ENCODE results near the gene CEP350. TPM values are rescaled to one million over a fixed set of nuclear protein-coding genes. Genes with fewer than 3 reads are reported as not detected.

CEP350 gene
- total and polyA plus RNA-seq, 10 of the 15 experiments (the other 5 are each of a cell fraction or from before 2014, with no cell fraction given) = 5.2 to 46.0 (median 23.1) TPM

GRCh38 chr1:180117764-180118116, 163.1 kb downstream of the CEP350 start:
- WGBS (ENCODE audit: insufficient coverage, insufficient replicate concordance, low lambda C conversion rate, missing lambda C conversion rate) = 100% methylated on average over 2 of the region's 2 CpGs
- H3K4me3 ChIP-seq = no peak overlapping the region
- CTCF ChIA-PET = no interaction called here

GRCh38 chr1:180119837-180120236, 165.2 kb downstream of the CEP350 start:
- no peaks in the 10 kb centered on the region for H4K20me1 ChIP-seq (ENCODE audit: control insufficient read depth, insufficient read depth)
- RAD21 ChIA-PET (ENCODE audit: unreplicated experiment) = interaction anchor here (1.4 kb wide), 1 partner anchor 252 kb away, joined by 4 read pairs; no protein-coding TSS in a partner anchor
- H3K9ac ChIP-seq (ENCODE audit: control insufficient read depth, insufficient read depth, low read length) = no peak overlapping the region
- CTCF ChIA-PET = interaction anchor here (1.3 kb wide), 1 partner anchor 59 kb away, joined by 5 read pairs; no protein-coding TSS in a partner anchor
- H3K4me3 ChIP-seq = no peak overlapping the region
- no peak overlapping the region for H2AFZ ChIP-seq (ENCODE audit: control insufficient read depth, low read depth, low read length)
- in situ Hi-C loops (cut with MboI) (no loop called here), intact Hi-C loops (cut with micrococcal nuclease; ENCODE audit: unreplicated experiment) (no loop called here)
- ATAC-seq (no peak), DNase-seq (ENCODE audit: low read depth, low spot score) (no peak), FAIRE-seq (no peak)
- no peak overlapping the region for H3K4me2 ChIP-seq (ENCODE audit: control insufficient read depth, insufficient read depth)
- H3K27me3 ChIP-seq (replicated peaks in 1 of 2; ENCODE audit: control insufficient read depth in 2 of 2, insufficient read depth in 2 of 2, low read length in 1 of 2) = no peaks in the 10 kb centered on the region
- no peaks in the 10 kb centered on the region for H3K9me3 ChIP-seq (replicated peaks; ENCODE audit: control insufficient read depth, insufficient read depth, low read length)
- 50% methylated on average over 2 of the region's 2 CpGs for WGBS (ENCODE audit: insufficient coverage, insufficient replicate concordance, low lambda C conversion rate, missing lambda C conversion rate)
- SMC1A ChIA-PET (ENCODE audit: uncharacterized antibody, unreplicated experiment) = interaction anchor here (1.1 kb wide), 1 partner anchor 60 kb away, joined by 4 read pairs; no protein-coding TSS in a partner anchor
- no peaks in the 10 kb centered on the region for H3K79me2 ChIP-seq (ENCODE audit: control insufficient read depth, insufficient read depth, low read length)
- H3K36me3 ChIP-seq (ENCODE audit: control insufficient read depth in 2 of 2, insufficient read depth in 2 of 2, low read length in 1 of 2) = no peaks in the 10 kb centered on the region
- POLR2A ChIA-PET = no interaction called here
- no peak overlapping the region for H3K27ac ChIP-seq (ENCODE audit: control insufficient read depth, insufficient read depth)
- H3K4me1 ChIP-seq (ENCODE audit: control insufficient read depth, insufficient read depth, low read length) = no peaks in the 10 kb centered on the region
- BruUV-seq (replicated peaks) = no TSS peak
- no peak for TF ChIP-seq USF2 (IDR thresholded peaks at IDR 0.05; ENCODE audit: borderline replicate concordance, low read depth, low read length)
- no peak for TF ChIP-seq EGR1 (IDR thresholded peaks at IDR 0.05; ENCODE audit: borderline replicate concordance in 1 of 2, low read depth in 2 of 2, low read length in 2 of 2)
- TF ChIP-seq REST (IDR thresholded peaks at IDR 0.05; ENCODE audit: low read depth, low read length) = no peak
- TF ChIP-seq ESRRA (IDR thresholded peaks at IDR 0.05; ENCODE audit: low read length) = no peak
- no peak for TF ChIP-seq CUX1 (IDR thresholded peaks at IDR 0.05; ENCODE audit: insufficient replicate concordance, low read depth, low read length)
- no peak for TF ChIP-seq KLF5 (IDR thresholded peaks at IDR 0.05; ENCODE audit: partially characterized antibody)

More at GRCh38 chr1:180117764-180118116, 163.1 kb downstream of the CEP350 start:
- ATAC-seq = no peak
- intact Hi-C loops (cut with micrococcal nuclease; ENCODE audit: unreplicated experiment) = no loop called here
- ChIA-PET RAD21 (ENCODE audit: unreplicated experiment) (no interaction called here), SMC1A (ENCODE audit: uncharacterized antibody, unreplicated experiment) (no interaction called here), POLR2A (interaction anchor here (0.7 kb wide), 1 partner anchor 241 kb away, joined by 3 read pairs; no protein-coding TSS in a partner anchor)
- H3K9ac ChIP-seq (ENCODE audit: control insufficient read depth, insufficient read depth, low read length) = no peak overlapping the region
- H3K4me2 ChIP-seq (ENCODE audit: control insufficient read depth, insufficient read depth) = no peak overlapping the region
- no peaks in the 10 kb centered on the region for H3K9me3 ChIP-seq (replicated peaks; ENCODE audit: control insufficient read depth, insufficient read depth, low read length)
- DNase-seq (ENCODE audit: low read depth, low spot score) = no peak
- no TSS peak for BruUV-seq (replicated peaks)
- TF ChIP-seq PML (IDR thresholded peaks at IDR 0.05; ENCODE audit: low read length) = no peak
- TF ChIP-seq BACH1 (IDR thresholded peaks at IDR 0.05; ENCODE audit: borderline replicate concordance) = no peak
- FAIRE-seq = no peak
- H3K36me3 ChIP-seq (ENCODE audit: control insufficient read depth in 2 of 2, insufficient read depth in 2 of 2, low read length in 1 of 2) = peaks cover 0 to 4% of the 10 kb centered on the region in 2 experiments; a peak in 1 of 4 replicates
- H3K27me3 ChIP-seq (replicated peaks in 1 of 2; ENCODE audit: control insufficient read depth in 2 of 2, insufficient read depth in 2 of 2, low read length in 1 of 2) = no peaks in the 10 kb centered on the region
- no peak overlapping the region for H3K27ac ChIP-seq (ENCODE audit: control insufficient read depth, insufficient read depth)
- H3K79me2 ChIP-seq (ENCODE audit: control insufficient read depth, insufficient read depth, low read length) = no peaks in the 10 kb centered on the region
- in situ Hi-C loops (cut with MboI) = no loop called here
- H4K20me1 ChIP-seq (ENCODE audit: control insufficient read depth, insufficient read depth) = no peaks in the 10 kb centered on the region
- H3K4me1 ChIP-seq (ENCODE audit: control insufficient read depth, insufficient read depth, low read length) = no peaks in the 10 kb centered on the region
- H2AFZ ChIP-seq (ENCODE audit: control insufficient read depth, low read depth, low read length) = no peak overlapping the region

All from GM12878 (cell line).